C4-2B (cell line): ENCODE measurements around the gene UBTD1.

Experiments used
- CTCF ChIP-seq: fragments of 450-650 bp; conservative IDR thresholded peaks from 2 replicates; pipeline ENCODE4 v1.5.1; 2017; ENCODE audit warnings: mild to moderate bottlenecking
- ZFX ChIP-seq: fragments of 450-650 bp; IDR thresholded peaks from 2 replicates; pipeline ENCODE4 v1.6.1; 2017

DNA sequence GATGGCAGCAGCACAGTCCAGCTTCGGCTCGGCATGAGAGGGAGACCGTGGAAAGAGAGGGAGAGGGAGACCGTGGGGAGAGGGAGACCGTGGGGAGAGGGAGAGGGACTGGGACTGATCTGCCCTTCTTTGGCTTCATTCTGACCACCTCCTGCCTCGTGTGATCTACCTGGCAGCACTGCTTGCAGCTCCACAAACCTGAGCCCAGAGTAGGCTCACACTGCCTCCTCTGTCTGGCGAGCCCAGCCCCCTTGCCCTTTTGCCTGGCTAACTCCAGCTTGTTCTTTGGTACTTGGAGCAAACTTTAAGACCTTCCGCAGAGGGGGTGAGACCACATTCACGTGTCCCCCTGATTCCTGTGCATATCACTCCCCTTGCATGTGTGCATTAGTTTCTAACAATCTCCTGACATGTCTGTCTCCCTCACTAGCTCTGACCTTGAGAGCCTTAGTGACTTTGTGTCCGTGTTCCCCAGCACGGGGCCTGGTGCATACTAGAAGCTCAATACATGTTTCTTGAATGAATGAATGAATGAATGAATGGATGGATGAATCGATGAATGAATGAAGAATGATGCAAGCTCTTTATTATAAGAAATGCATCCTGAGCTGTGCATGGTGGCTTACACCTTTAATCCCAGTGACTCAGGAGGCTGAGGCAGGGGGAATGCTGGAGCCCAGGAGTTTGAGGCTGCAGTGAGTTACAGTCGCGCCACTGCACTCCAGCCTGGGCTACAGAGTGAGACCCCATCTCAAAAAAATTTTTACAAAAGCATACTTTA lies 31.2 kb downstream of the UBTD1 start:
- TF ChIP-seq CTCF (no peak), ZFX (no peak)
